Psoas muscle (tissue), 8 donors: Measurements from ENCODE around the gene SRPK3. TPM values are rescaled to one million over a fixed set of nuclear protein-coding genes. Genes with fewer than 3 reads are reported as not detected.

Experiments used
- ATAC-seq, 4 donors: fragments of 200-7000 bp; cut with Tn5 transposase; one replicate each; pipeline ENCODE4 v1.9.1; 2020; ENCODE audit warnings: moderate library complexity in 3 of 4, mild to moderate bottlenecking in 2 of 4
- DNase-seq, 2 donors: peaks; one replicate each; pipeline ENCODE4 v3.0.0-alpha.2; 2020
- H3K27ac ChIP-seq: fragments of 200-600 bp; one replicate; pipeline ENCODE4 v1.8.0; 2022
- H3K27me3 ChIP-seq, 3 donors: fragments of 200-600 bp in 1 of 3; one replicate each; pipeline versions ENCODE4 v1.6.1 to v1.8.0; 2013 to 2022; ENCODE audit warnings: low read length in 2 of 3, mild to moderate bottlenecking in 2 of 3, moderate library complexity in 1 of 3; ENCODE audit not compliant: insufficient read depth in 3 of 3
- H3K36me3 ChIP-seq, 2 donors: fragments of 200-600 bp in 1 of 2; one replicate each; pipeline versions ENCODE4 v1.6.1 to v1.8.0; 2013 to 2022; ENCODE audit warnings: low read depth in 1 of 2, mild to moderate bottlenecking in 1 of 2, moderate library complexity in 1 of 2; ENCODE audit not compliant: insufficient read depth in 1 of 2
- H3K4me1 ChIP-seq: fragments of 200-600 bp; one replicate; pipeline ENCODE4 v1.8.0; 2022
- H3K4me3 ChIP-seq: fragments of 200-600 bp; one replicate; pipeline ENCODE4 v1.8.0; 2022; ENCODE audit warnings: mild to moderate bottlenecking
- H3K9me3 ChIP-seq: fragments of 200-600 bp; one replicate; pipeline ENCODE4 v1.8.0; 2022
- WGBS, 3 donors: extraction: QIAGEN DNeasy Blood & Tissue Kit; methylation state at CpG; one replicate each; pipeline versions ENCODE4 v1.1.6 to v1.1.7; 2013; 5-methylcytosine and 5-hydroxymethylcytosine counted together
- intact Hi-C, 2 donors: fragments of 100-400 bp; cut with DNase I; formaldehyde crosslinking; loops; one replicate each; pipeline versions ENCODE4 v1.11.0 to v1.14.2; 2022
- polyA plus RNA-seq, 3 donors: library from polyadenylated mRNA; stranded (reverse); fragments of 200-250 nt; gene quantifications; one replicate each; pipeline ENCODE4 v1.2.3, GENCODE V29; 2013
- total RNA-seq, 4 donors: library from RNA; stranded (reverse); fragmentation: NEBNext Ultra II Directional in 2 of 4; extraction: Animal tissue kit (Norgen Biotek cat#: 25700) in 2 of 4; gene quantifications; one replicate each; pipeline versions ENCODE4 v1.2.1 to v1.2.4, GENCODE V29; 2021 to 2023
- TF ChIP-seq, protein P1 (sequence below): fragments of 200-600 bp; IDR thresholded peaks from one replicate; pipeline ENCODE4 v1.8.0; 2022; ENCODE audit warnings: antibody characterized with exemption
- donor health status: healthy with polysubstance abuse.
- donor health status: DM: no; HTN: no; CAD: no; lungs with moderate emphysema.
- donor health status: Bipolar disorder and iron deficiency.
- donor health status: healthy.
- donor health status: DM: yes; HTN: yes; CAD: no.
- donor health status: DM: no; HTN: no; CAD: no.
- donor health status: DM: no; HTN: no; CAD: no.
- donor health status: DM: yes; HTN: yes; CAD: no.

SRPK3 gene
- total and polyA plus RNA-seq, 7 donors = 14.5 to 140 (median 43.7) TPM

DNA sequence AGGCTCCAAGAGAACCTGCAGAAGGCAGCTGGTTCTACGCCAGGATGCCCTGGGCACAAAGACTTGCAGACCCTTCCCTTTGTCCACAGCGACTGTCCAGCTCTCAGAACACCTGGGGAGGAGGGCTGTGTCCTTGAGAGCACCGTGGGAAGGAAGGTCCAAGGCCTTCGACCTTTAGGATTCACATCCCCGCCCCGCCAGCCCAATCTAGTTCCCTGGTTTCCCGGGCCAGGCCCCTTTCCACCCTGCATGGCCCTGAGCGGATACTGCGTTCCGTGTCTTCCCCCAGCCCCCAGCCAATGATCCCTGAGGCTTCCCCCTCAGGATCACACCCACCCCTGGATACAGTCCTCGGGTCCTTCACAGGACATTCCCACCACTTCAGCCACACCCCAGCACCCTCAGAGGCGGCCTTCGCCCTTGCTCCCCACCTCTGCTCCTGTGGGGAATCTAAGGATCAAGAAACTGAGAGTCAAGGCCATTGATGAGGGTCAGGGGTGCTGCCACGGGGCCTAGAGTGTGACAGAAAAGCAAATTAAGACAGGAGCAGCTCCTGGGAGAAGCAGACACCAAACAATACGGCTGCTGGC lies 47.1 kb upstream of the SRPK3 start:
- no peak for DNase-seq
- Histone ChIP-seq H3K9me3 (no peaks in the 10 kb centered on the region), H3K36me3 (peaks cover 0 to 38% of the 10 kb centered on the region in 2 donors), H3K27ac (no peak overlapping the region), H3K4me3 (no peak overlapping the region), H3K4me1 (peaks cover 4% of the 10 kb centered on the region), H3K27me3 (no peaks in the 10 kb centered on the region)
- no peak for ATAC-seq
- TF ChIP-seq, protein P1, sequence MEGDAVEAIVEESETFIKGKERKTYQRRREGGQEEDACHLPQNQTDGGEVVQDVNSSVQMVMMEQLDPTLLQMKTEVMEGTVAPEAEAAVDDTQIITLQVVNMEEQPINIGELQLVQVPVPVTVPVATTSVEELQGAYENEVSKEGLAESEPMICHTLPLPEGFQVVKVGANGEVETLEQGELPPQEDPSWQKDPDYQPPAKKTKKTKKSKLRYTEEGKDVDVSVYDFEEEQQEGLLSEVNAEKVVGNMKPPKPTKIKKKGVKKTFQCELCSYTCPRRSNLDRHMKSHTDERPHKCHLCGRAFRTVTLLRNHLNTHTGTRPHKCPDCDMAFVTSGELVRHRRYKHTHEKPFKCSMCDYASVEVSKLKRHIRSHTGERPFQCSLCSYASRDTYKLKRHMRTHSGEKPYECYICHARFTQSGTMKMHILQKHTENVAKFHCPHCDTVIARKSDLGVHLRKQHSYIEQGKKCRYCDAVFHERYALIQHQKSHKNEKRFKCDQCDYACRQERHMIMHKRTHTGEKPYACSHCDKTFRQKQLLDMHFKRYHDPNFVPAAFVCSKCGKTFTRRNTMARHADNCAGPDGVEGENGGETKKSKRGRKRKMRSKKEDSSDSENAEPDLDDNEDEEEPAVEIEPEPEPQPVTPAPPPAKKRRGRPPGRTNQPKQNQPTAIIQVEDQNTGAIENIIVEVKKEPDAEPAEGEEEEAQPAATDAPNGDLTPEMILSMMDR = no peak
- 85 to 89% (median 87%) methylated on average over 7 to 15 of the region's 15 CpGs for WGBS, 3 donors
- intact Hi-C loops = no loop called here

DNA sequence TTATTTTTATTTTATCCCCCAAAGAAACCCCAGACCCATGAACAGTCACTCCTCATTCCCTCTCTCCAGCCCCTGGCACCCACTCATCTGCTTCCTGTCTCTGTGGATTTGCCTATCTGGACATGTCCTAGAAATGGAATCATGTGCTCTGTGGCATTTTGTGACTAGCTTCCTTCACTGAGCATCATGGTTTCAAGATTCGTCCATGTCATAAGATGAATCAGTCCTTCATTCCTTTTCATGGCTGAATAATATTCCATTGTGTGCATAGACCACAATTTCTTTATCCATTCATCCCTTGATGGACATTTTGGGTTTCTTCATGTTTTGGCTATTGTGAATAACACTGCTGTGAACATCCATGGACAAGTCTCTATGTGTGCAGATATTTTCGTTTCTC lies 46.0 kb upstream of the SRPK3 start:
- Histone ChIP-seq H3K36me3 (peaks cover 0 to 31% of the 10 kb centered on the region in 2 donors), H3K27me3 (no peaks in the 10 kb centered on the region), H3K27ac (no peak overlapping the region), H3K4me3 (no peak overlapping the region), H3K9me3 (no peaks in the 10 kb centered on the region), H3K4me1 (no peaks in the 10 kb centered on the region)
- DNase-seq (no peak), ATAC-seq (no peak)
- WGBS, 3 donors = 79 to 99% (median 97%) methylated on average over 2 of the region's 2 CpGs
- TF ChIP-seq, protein P1 = no peak
- intact Hi-C loops = no loop called here

DNA sequence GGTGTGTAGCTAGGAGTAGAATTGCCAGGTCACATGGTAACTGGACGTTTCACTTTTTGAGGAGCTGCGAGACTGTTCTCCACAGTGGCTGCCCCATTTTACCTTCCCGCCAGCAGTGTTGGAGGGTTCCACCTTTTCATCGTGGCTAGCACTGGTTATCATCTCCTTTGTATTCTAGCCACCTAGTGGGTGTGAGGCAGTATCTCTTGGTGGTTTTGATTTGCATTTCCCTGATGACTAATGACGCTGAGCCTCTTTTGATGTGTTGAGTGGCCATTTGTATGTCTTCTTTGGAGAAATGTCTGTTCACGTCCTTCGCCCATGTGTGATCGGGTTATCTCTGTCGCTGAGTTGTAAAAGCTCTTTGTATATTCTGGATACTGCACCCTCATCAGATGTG lies 45.6 kb upstream of the SRPK3 start:
- H3K27me3 ChIP-seq = no peaks in the 10 kb centered on the region
- H3K4me1 ChIP-seq = no peaks in the 10 kb centered on the region
- H3K9me3 ChIP-seq = no peaks in the 10 kb centered on the region
- H3K4me3 ChIP-seq = no peak overlapping the region
- DNase-seq (no peak), ATAC-seq (no peak)
- TF ChIP-seq, protein P1 = no peak
- WGBS, 3 donors = 85 to 90% (median 88%) methylated on average over 9 of the region's 9 CpGs
- intact Hi-C loops = no loop called here
- no peak overlapping the region for H3K27ac ChIP-seq
- peaks cover 0 to 35% of the 10 kb centered on the region in 2 donors for H3K36me3 ChIP-seq

DNA sequence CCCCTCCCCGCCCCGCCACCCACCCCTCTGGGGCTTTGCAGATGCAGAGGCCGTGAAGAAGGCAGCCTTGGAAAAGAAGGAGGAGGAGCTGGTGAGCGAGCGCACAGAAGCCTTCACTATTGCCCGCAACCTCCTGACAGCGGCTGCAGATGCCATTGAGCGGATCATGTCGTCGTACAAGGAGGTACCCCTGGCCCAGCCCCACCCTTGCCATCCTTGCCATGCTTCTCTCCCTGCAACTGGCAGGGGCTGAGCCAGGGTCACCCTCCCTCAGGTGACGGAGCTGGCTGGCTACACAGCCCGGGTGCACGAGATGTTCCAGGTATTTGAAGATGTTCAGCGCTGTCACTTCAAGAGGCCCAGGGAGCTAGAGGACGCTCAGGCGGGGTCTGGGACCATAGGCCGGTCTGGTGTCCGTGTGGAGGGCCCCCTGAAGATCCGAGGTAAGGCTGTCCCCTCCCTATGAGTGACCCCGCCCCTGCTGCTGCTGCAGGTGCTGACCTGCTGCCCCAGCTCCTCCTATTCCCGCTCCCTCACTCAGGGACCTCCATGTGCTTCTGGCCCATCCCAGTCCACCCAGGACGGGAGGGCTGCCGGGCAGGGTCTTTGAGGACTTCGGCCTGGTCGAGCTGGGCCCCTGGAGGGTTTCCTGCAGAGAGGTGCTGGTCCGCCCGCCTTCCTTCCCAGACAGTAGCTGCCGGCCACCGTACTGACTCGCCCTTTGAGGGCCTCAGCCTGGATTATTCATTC lies 44.6 kb upstream of the SRPK3 start:
- DNase-seq = no peak
- intact Hi-C loops = no loop called here
- Histone ChIP-seq H3K27me3 (no peaks in the 10 kb centered on the region), H3K36me3 (peaks cover 0 to 42% of the 10 kb centered on the region in 2 donors), H3K27ac (no peak overlapping the region), H3K4me3 (no peak overlapping the region), H3K9me3 (no peaks in the 10 kb centered on the region), H3K4me1 (no peaks in the 10 kb centered on the region)
- TF ChIP-seq, protein P1 = no peak
- WGBS, 3 donors = 81 to 92% (median 87%) methylated on average over 19 to 30 of the region's 30 CpGs
- ATAC-seq = no peak
